Progenitor cell of endocrine pancreas (in vitro differentiated cells): ENCODE data around the gene BICD1. TPM values are rescaled to one million over a fixed set of nuclear protein-coding genes. Genes with fewer than 3 reads are reported as not detected.

Experiments used
- DNase-seq: peaks from one replicate; pipeline ENCODE4 v3.0.0; 2021; ENCODE audit warnings: low spot score; ENCODE audit not compliant: unreplicated experiment
- H3K27ac Mint-ChIP-seq: 2 replicates; pipeline ENCODE4 v1.8.0; 2021; ENCODE audit warnings: mild to moderate bottlenecking, moderate library complexity, mixed read lengths
- H3K27me3 Mint-ChIP-seq: 2 replicates; pipeline ENCODE4 v1.8.0; 2021; ENCODE audit warnings: mixed read lengths
- H3K36me3 Mint-ChIP-seq: 2 replicates; pipeline ENCODE4 v1.8.0; 2022; ENCODE audit warnings: mixed read lengths; ENCODE audit not compliant: insufficient read depth
- H3K4me1 Mint-ChIP-seq: 2 replicates; pipeline ENCODE4 v1.8.0; 2021; ENCODE audit warnings: low read depth, mixed read lengths
- H3K4me3 Mint-ChIP-seq: 2 replicates; pipeline ENCODE4 v1.8.0; 2021; ENCODE audit warnings: low read depth, mild to moderate bottlenecking, moderate library complexity, mixed read lengths
- H3K9me3 Mint-ChIP-seq: 2 replicates; pipeline ENCODE4 v1.8.0; 2021; ENCODE audit warnings: low read depth, mixed read lengths
- total RNA-seq: library from RNA; stranded (reverse); gene quantifications from 2 replicates; pipeline ENCODE4 v1.2.1, GENCODE V29; 2021
- TF ChIP-seq, protein P1 (sequence below): fragments of 200-600 bp; sonication (generic); IDR thresholded peaks from one replicate; pipeline ENCODE4 v1.5.0; 2021; ENCODE audit warnings: antibody characterized with exemption, mild to moderate bottlenecking; ENCODE audit not compliant: unreplicated experiment

The BICD1 gene
- total RNA-seq, 1 donor from 2014 or later: 88.4 TPM

- Mint-ChIP-seq H3K4me3 (no peak overlapping the region), H3K9me3 (no peaks in the 10 kb centered on the region), H3K27me3 (no peaks in the 10 kb centered on the region), H3K27ac (no peak overlapping the region), H3K4me1 (peaks cover 12% of the 10 kb centered on the region), H3K36me3 (peaks cover 11% of the 10 kb centered on the region)
- TF ChIP-seq, protein P1, sequence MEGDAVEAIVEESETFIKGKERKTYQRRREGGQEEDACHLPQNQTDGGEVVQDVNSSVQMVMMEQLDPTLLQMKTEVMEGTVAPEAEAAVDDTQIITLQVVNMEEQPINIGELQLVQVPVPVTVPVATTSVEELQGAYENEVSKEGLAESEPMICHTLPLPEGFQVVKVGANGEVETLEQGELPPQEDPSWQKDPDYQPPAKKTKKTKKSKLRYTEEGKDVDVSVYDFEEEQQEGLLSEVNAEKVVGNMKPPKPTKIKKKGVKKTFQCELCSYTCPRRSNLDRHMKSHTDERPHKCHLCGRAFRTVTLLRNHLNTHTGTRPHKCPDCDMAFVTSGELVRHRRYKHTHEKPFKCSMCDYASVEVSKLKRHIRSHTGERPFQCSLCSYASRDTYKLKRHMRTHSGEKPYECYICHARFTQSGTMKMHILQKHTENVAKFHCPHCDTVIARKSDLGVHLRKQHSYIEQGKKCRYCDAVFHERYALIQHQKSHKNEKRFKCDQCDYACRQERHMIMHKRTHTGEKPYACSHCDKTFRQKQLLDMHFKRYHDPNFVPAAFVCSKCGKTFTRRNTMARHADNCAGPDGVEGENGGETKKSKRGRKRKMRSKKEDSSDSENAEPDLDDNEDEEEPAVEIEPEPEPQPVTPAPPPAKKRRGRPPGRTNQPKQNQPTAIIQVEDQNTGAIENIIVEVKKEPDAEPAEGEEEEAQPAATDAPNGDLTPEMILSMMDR: no peak
- DNase-seq: no peak
These were observed 174.5 kb downstream of the BICD1 start for GRCh38 chr12:32281098-32281497.

DNA sequence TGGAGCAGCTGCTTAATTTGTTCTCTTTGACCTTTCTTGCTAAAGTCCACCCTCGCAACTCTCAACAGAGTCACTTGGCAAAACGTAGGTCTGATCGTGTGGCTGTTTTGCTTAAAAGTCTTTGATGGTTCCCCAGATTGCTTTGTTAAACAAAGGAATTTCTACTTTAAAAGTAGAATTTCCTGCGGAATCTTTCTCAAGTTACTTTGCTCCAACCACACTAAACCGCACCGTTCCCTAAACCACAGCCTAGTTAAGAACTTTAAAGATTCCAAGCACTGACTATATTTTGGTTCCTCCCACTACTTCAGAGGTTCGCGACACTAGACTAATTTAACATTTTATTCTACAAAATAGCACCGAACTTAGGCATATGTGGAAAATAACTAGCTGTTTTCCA lies 177.9 kb downstream of the BICD1 start:
- no peak overlapping the region for H3K4me3 Mint-ChIP-seq
- TF ChIP-seq, protein P1: no peak
- no peak overlapping the region for H3K27ac Mint-ChIP-seq
- peaks cover 9% of the 10 kb centered on the region for H3K36me3 Mint-ChIP-seq
- peaks cover 9% of the 10 kb centered on the region for H3K4me1 Mint-ChIP-seq
- no peak for DNase-seq
- H3K27me3 Mint-ChIP-seq: no peaks in the 10 kb centered on the region
- peaks cover 5% of the 10 kb centered on the region for H3K9me3 Mint-ChIP-seq

GRCh38 chr12:32285021-32285420 lies 178.4 kb downstream of the BICD1 start:
- Mint-ChIP-seq H3K27ac (no peak overlapping the region), H3K27me3 (no peaks in the 10 kb centered on the region), H3K9me3 (peaks cover 5% of the 10 kb centered on the region), H3K36me3 (peaks cover 9% of the 10 kb centered on the region), H3K4me1 (peaks cover 12% of the 10 kb centered on the region), H3K4me3 (no peak overlapping the region)
- TF ChIP-seq, protein P1: no peak
- no peak for DNase-seq

- no peak for DNase-seq
- Mint-ChIP-seq H3K27me3 (no peaks in the 10 kb centered on the region), H3K4me3 (no peak overlapping the region), H3K36me3 (peaks cover 9% of the 10 kb centered on the region), H3K4me1 (peaks cover 15% of the 10 kb centered on the region), H3K9me3 (peaks cover 5% of the 10 kb centered on the region), H3K27ac (peak overlapping the region; percentile 26)
- TF ChIP-seq, protein P1: no peak
These were observed 178.8 kb downstream of the BICD1 start for GRCh38 chr12:32285489-32285888.

- H3K27me3 Mint-ChIP-seq: no peaks in the 10 kb centered on the region
- H3K27ac Mint-ChIP-seq: peak overlapping the region; percentile 0
- peaks cover 5% of the 10 kb centered on the region for H3K9me3 Mint-ChIP-seq
- H3K36me3 Mint-ChIP-seq: peaks cover 9% of the 10 kb centered on the region
- TF ChIP-seq, protein P1: no peak
- H3K4me3 Mint-ChIP-seq: no peak overlapping the region
- peaks cover 17% of the 10 kb centered on the region for H3K4me1 Mint-ChIP-seq
- no peak for DNase-seq
These were observed 183.8 kb downstream of the BICD1 start for GRCh38 chr12:32290411-32290810.
